Parathyroid adenoma (tissue), 2 donors: ENCODE results near the gene FBXL4.

Source experiments
- H2AFZ ChIP-seq: fragments of 300-600 bp; sonication (generic); one replicate; pipeline ENCODE4 v1.7.0; 2017; ENCODE audit warnings: antibody characterized with exemption, mild to moderate bottlenecking
- H3K27ac ChIP-seq: fragments of 300-600 bp; sonication (generic); one replicate; pipeline ENCODE4 v1.7.0; 2017
- H3K27me3 ChIP-seq: fragments of 300-600 bp; sonication (generic); one replicate; pipeline ENCODE4 v1.7.0; 2017; ENCODE audit warnings: low read length; ENCODE audit not compliant: control insufficient read depth, insufficient read depth
- H3K36me3 ChIP-seq: fragments of 300-600 bp; sonication (generic); one replicate; pipeline ENCODE4 v1.7.0; 2017; ENCODE audit warnings: low read length; ENCODE audit not compliant: control insufficient read depth, insufficient read depth
- H3K4me1 ChIP-seq: fragments of 300-600 bp; sonication (generic); one replicate; pipeline ENCODE4 v1.7.0; 2017; ENCODE audit warnings: control low read depth
- H3K4me2 ChIP-seq: fragments of 300-600 bp; sonication (generic); one replicate; pipeline ENCODE4 v1.7.0; 2017; ENCODE audit warnings: low read length
- H3K4me3 ChIP-seq: fragments of 300-600 bp; sonication (generic); one replicate; pipeline ENCODE4 v1.7.0; 2017; ENCODE audit warnings: low read depth, low read length
- H3K79me2 ChIP-seq: fragments of 300-600 bp; sonication (generic); one replicate; pipeline ENCODE4 v1.7.0; 2017; ENCODE audit warnings: control low read depth
- H3K9ac ChIP-seq: fragments of 300-600 bp; sonication (generic); one replicate; pipeline ENCODE4 v1.7.0; 2017; ENCODE audit warnings: mild to moderate bottlenecking
- H3K9me3 ChIP-seq: fragments of 300-600 bp; sonication (generic); one replicate; pipeline ENCODE4 v1.7.0; 2017; ENCODE audit warnings: low read length; ENCODE audit not compliant: control insufficient read depth
- CTCF ChIP-seq: fragments of 300-600 bp; sonication (generic); IDR thresholded peaks from one replicate; pipeline ENCODE4 v1.7.0; 2017; ENCODE audit warnings: antibody characterized with exemption, mild to moderate bottlenecking
- donor health status: primary hyperparathyroidism.

FBXL4 gene

GRCh38 chr6:98834060-98835031 is 113.4 kb downstream of the FBXL4 start, which contains the start of gene POU3F2:
POU3F2 (plus strand) TSS chr6:98834574; CDS start chr6:98834874, 300 bp downstream.
- Histone ChIP-seq H3K27me3 (peaks cover 24% of the 10 kb centered on the region), H3K9ac (no peak within 1 kb of the TSS), H3K79me2 (no peaks in the 10 kb centered on the region), H3K36me3 (no peaks in the 10 kb centered on the region), H3K4me1 (peaks cover 2% of the 10 kb centered on the region), H3K27ac (no peak within 1 kb of the TSS), H3K9me3 (no peaks in the 10 kb centered on the region), H2AFZ (peak within 1 kb of the TSS; percentile 54), H3K4me2 (peak within 1 kb of the TSS; percentile 84), H3K4me3 (peak within 1 kb of the TSS; percentile 50)
- no peak for TF ChIP-seq CTCF

- Histone ChIP-seq H3K27ac (no peak overlapping the region), H3K9ac (no peak overlapping the region), H2AFZ (peak overlapping the region; percentile 54), H3K9me3 (no peaks in the 10 kb centered on the region), H3K79me2 (no peaks in the 10 kb centered on the region), H3K4me1 (peaks cover 2% of the 10 kb centered on the region), H3K4me3 (peak overlapping the region; percentile 50), H3K36me3 (no peaks in the 10 kb centered on the region), H3K4me2 (peak overlapping the region; percentile 84), H3K27me3 (peaks cover 26% of the 10 kb centered on the region)
- no peak for TF ChIP-seq CTCF
These were observed 114.3 kb downstream of the FBXL4 start for GRCh38 chr6:98833307-98834059.

GRCh38 chr6:98833057-98833306 is 114.8 kb downstream of the FBXL4 start:
- Histone ChIP-seq H3K9ac (no peak overlapping the region), H3K4me2 (peak overlapping the region; percentile 84), H3K9me3 (no peaks in the 10 kb centered on the region), H3K27ac (no peak overlapping the region), H3K36me3 (no peaks in the 10 kb centered on the region), H3K4me3 (peak overlapping the region; percentile 50), H3K79me2 (no peaks in the 10 kb centered on the region), H3K27me3 (peaks cover 26% of the 10 kb centered on the region), H3K4me1 (peaks cover 2% of the 10 kb centered on the region), H2AFZ (peak overlapping the region; percentile 54)
- no peak for TF ChIP-seq CTCF

GRCh38 chr6:98832284-98833056 is 115.3 kb downstream of the FBXL4 start:
- no peak for TF ChIP-seq CTCF
- Histone ChIP-seq H3K27ac (no peak overlapping the region), H3K27me3 (peaks cover 26% of the 10 kb centered on the region), H2AFZ (peak overlapping the region; percentile 54), H3K79me2 (no peaks in the 10 kb centered on the region), H3K4me3 (no peak overlapping the region), H3K4me2 (peak overlapping the region; percentile 84), H3K36me3 (no peaks in the 10 kb centered on the region), H3K4me1 (peaks cover 2% of the 10 kb centered on the region), H3K9ac (no peak overlapping the region), H3K9me3 (no peaks in the 10 kb centered on the region)
